GM12878 (cell line): ENCODE measurements around the gene MYO1E. TPM values are rescaled to one million over a fixed set of nuclear protein-coding genes. Genes with fewer than 3 reads are reported as not detected.

Source experiments
- ATAC-seq: fragments of 200-7000 bp; cut with Tn5 transposase; 3 replicates; pipeline ENCODE4 v1.9.1; 2020; ENCODE audit warnings: mild to moderate bottlenecking, moderate library complexity
- BruUV-seq: library from RNA; stranded (reverse); fragments of 400-500 nt; replicated peaks from 2 replicates; lab custom pipeline; 2021; lab: Mats Ljungman, UMichigan
- CTCF ChIA-PET: fragments of 300-600 bp; sonication (Branson Sonifier 250); formaldehyde crosslinking; extraction: SDS; loops from one replicate; lab custom pipeline; 2021; ENCODE audit warnings: inconsistent platforms; lab: Yijun Ruan, JAX
- POLR2A ChIA-PET: fragments of 350-600 bp; formaldehyde crosslinking; extraction: SDS; loops from one replicate; lab custom pipeline; 2021; ENCODE audit warnings: inconsistent platforms; lab: Charles Lee
- RAD21 ChIA-PET: fragments of 300-600 bp; sonication (Branson Sonifier 250); formaldehyde crosslinking; loops from one replicate; lab custom pipeline; 2023; ENCODE audit warnings: antibody characterized with exemption; ENCODE audit not compliant: unreplicated experiment; lab: Charles Lee
- SMC1A ChIA-PET: fragments of 300-600 bp; sonication (Branson Sonifier 250); formaldehyde crosslinking; loops from one replicate; lab custom pipeline; 2023; ENCODE audit not compliant: unreplicated experiment, uncharacterized antibody; lab: Charles Lee
- DNase-seq: peaks from one replicate; pipeline ENCODE4 v3.0.0-alpha.2; 2011; ENCODE audit warnings: low read depth, low spot score
- FAIRE-seq: peaks from 3 replicates; lab custom pipeline; 2011; peaks lifted over from hg19 to GRCh38; lab: Jason Lieb, UNC
- H2AFZ ChIP-seq: 2 replicates; pipeline ENCODE4 v1.6.0; 2011; ENCODE audit warnings: low read depth, low read length, control low read depth; ENCODE audit not compliant: control insufficient read depth
- H3K27ac ChIP-seq: 2 replicates; pipeline ENCODE4 v1.5.1; 2011; ENCODE audit warnings: control low read depth; ENCODE audit not compliant: control insufficient read depth, insufficient read depth
- H3K27me3 ChIP-seq, 2 experiments: replicated peaks in 1 of 2; 2 replicates each; pipeline versions ENCODE4 v1.6.0 to v1.6.1; 2011; ENCODE audit warnings: low read length in 1 of 2; ENCODE audit not compliant: control insufficient read depth in 2 of 2, insufficient read depth in 2 of 2
- H3K36me3 ChIP-seq, 2 experiments: 2 replicates each; pipeline ENCODE4 v1.5.1; 2011; ENCODE audit warnings: low read length in 1 of 2; ENCODE audit not compliant: control insufficient read depth in 2 of 2, insufficient read depth in 2 of 2
- H3K4me1 ChIP-seq: 2 replicates; pipeline ENCODE4 v1.6.1; 2011; ENCODE audit warnings: mild to moderate bottlenecking, low read length, moderate library complexity, mixed read lengths; ENCODE audit not compliant: control insufficient read depth, insufficient read depth
- H3K4me2 ChIP-seq: 2 replicates; pipeline ENCODE4 v1.6.0; 2011; ENCODE audit warnings: control low read depth; ENCODE audit not compliant: control insufficient read depth, insufficient read depth
- H3K4me3 ChIP-seq: fragments of 200-600 bp; sonication (generic); 2 replicates; pipeline ENCODE4 v1.5.1; 2016
- H3K79me2 ChIP-seq: 2 replicates; pipeline ENCODE4 v1.6.0; 2011; ENCODE audit warnings: low read length; ENCODE audit not compliant: control insufficient read depth, insufficient read depth
- H3K9ac ChIP-seq: 2 replicates; pipeline ENCODE4 v1.8.0; 2011; ENCODE audit warnings: low read length, control low read depth, mixed read lengths; ENCODE audit not compliant: control insufficient read depth, insufficient read depth
- H3K9me3 ChIP-seq: replicated peaks from 3 replicates; pipeline ENCODE4 v1.5.1; 2011; ENCODE audit warnings: mild to moderate bottlenecking, low read length; ENCODE audit not compliant: control insufficient read depth, insufficient read depth
- H4K20me1 ChIP-seq: 2 replicates; pipeline ENCODE4 v1.6.0; 2011; ENCODE audit not compliant: control insufficient read depth, insufficient read depth
- ASH2L ChIP-seq: fragments of 300-600, 200-600 bp; sonication (generic); IDR thresholded peaks from 2 replicates; pipeline ENCODE4 v1.6.1; 2017; ENCODE audit warnings: low read depth, mild to moderate bottlenecking, borderline replicate concordance
- CHD2 ChIP-seq: IDR thresholded peaks from 2 replicates; pipeline ENCODE4 v1.6.1; 2011; ENCODE audit warnings: low read depth, low read length, improper control_type of control experiment, borderline replicate concordance
- MTA2 ChIP-seq: fragments of 450-650 bp; IDR thresholded peaks from 2 replicates; pipeline ENCODE4 v1.6.1; 2016; ENCODE audit warnings: low read depth, mild to moderate bottlenecking, moderate library complexity
- MYB ChIP-seq: fragments of 150-350 bp; IDR thresholded peaks from 2 replicates; pipeline ENCODE4 v1.6.1; 2014; ENCODE audit warnings: mild to moderate bottlenecking, low read depth, low read length, borderline replicate concordance
- NFXL1 ChIP-seq: fragments of 450-650 bp; IDR thresholded peaks from 2 replicates; pipeline ENCODE4 v1.6.1; 2017; ENCODE audit warnings: antibody characterized with exemption, mild to moderate bottlenecking, borderline replicate concordance
- RB1 ChIP-seq: fragments of 450-650 bp; formaldehyde crosslinking; IDR thresholded peaks from 2 replicates; pipeline ENCODE4 v1.6.1; 2017; ENCODE audit warnings: mild to moderate bottlenecking, borderline replicate concordance
- RELA ChIP-seq: fragments of 450-650 bp; IDR thresholded peaks from 2 replicates; pipeline ENCODE4 v1.8.0; 2014; ENCODE audit warnings: borderline replicate concordance; ENCODE audit not compliant: partially characterized antibody
- ZNF274 ChIP-seq: IDR thresholded peaks from one replicate; pipeline ENCODE4 v1.8.0; 2011; ENCODE audit not compliant: insufficient read length, insufficient read depth
- ZNF384 ChIP-seq: IDR thresholded peaks from 2 replicates; pipeline ENCODE4 v1.6.1; 2012; ENCODE audit warnings: low read depth, mild to moderate bottlenecking, low read length, improper control_type of control experiment, borderline replicate concordance
- WGBS: methylation state at CpG from one replicate; pipeline ENCODE4 v1.1.6; 2016; ENCODE audit warnings: low lambda C conversion rate; ENCODE audit not compliant: insufficient replicate concordance, insufficient coverage; ENCODE audit errors: missing lambda C conversion rate; 5-methylcytosine and 5-hydroxymethylcytosine counted together
- in situ Hi-C: fragments of 300-500 bp; cut with MboI; formaldehyde crosslinking; loops from 9 replicates; pipeline ENCODE4 v1.14.3; 2018; ENCODE audit warnings: mixed read lengths
- intact Hi-C: fragments of 100-400 bp; cut with micrococcal nuclease; formaldehyde crosslinking; loops from one replicate; pipeline ENCODE4 v1.14.2; 2022; ENCODE audit not compliant: unreplicated experiment
- polyA plus RNA-seq, 11 experiments: library from polyadenylated mRNA; depleted of rRNA in 4 of 11; unstranded in 6 of 11; stranded (reverse) in 5 of 11; fragments of >200 nt; fragmentation: Nextera tagmentation in 4 of 11; fragmentation: Illumina TruSeq in 1 of 11; extraction: Ambion mirVana in 4 of 11; extraction: Trizol in 1 of 11; gene quantifications; 1 replicate in 1 of 11; 2 replicates in 10 of 11; pipeline versions ENCODE4 v1.2.1 to v1.2.3, GENCODE V29; 2011 to 2016; ENCODE audit warnings: inconsistent platforms in 2 of 11, missing spikeins in 2 of 11, low read depth in 1 of 11
- total RNA-seq, 4 experiments: library from RNA; depleted of rRNA in 3 of 4; stranded (reverse); fragments of >200 nt in 3 of 4; fragmentation: Illumina TruSeq in 1 of 4; extraction: Trizol in 1 of 4; gene quantifications; 2 replicates each; pipeline versions ENCODE4 v1.2.1 to v1.2.3, GENCODE V29; 2013 to 2021
- TF ChIP-seq, protein P1 (sequence below): IDR thresholded peaks from 2 replicates; pipeline ENCODE4 v1.6.1; 2012; ENCODE audit warnings: improper control_type of control experiment, low read depth, low read length; ENCODE audit not compliant: insufficient replicate concordance
- TF ChIP-seq, protein P2 (sequence below): fragments of 450-650 bp; IDR thresholded peaks from 2 replicates; pipeline ENCODE4 v1.6.1; 2017; ENCODE audit warnings: antibody characterized with exemption, mild to moderate bottlenecking, moderate library complexity
- TF ChIP-seq, protein P3 (sequence below): fragments of 450-650 bp; IDR thresholded peaks from 2 replicates; pipeline ENCODE4 v1.6.1; 2016; ENCODE audit warnings: mild to moderate bottlenecking

Gene MYO1E
- total and polyA plus RNA-seq, 10 of the 15 experiments (the other 5 are each of a cell fraction or from before 2014, with no cell fraction given), result 10.3 to 266 (median 64.9) TPM

DNA sequence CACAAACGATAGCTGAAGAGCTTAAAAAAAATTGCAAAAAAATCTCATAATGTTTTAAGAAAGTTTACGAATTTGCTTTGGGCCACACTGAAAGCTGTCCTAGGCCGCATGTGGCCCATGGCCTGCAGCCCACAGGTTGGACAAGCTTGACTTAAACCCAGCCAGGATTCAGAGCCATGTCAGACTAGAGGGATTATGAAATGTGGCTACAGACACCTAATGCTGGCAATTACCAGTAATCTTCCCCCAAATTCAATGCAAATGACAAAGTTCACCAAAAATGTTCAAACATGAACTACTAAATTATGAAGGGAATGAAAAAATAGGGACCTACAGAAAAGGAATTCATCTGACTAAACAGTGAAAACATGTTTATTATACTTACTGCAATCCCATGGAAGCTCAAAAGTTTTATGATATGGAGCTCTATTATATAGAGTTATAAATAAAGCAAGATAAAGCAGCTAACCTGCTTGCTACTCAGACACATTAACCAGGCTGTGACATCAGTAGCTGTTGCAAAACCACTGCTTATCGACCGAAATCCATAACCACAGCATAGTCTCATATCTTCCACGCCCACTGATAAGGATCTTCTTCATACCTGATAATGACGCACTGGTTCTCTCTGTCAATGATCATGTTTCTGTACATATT, 116.9 kb downstream of the MYO1E start:
- TSS peak; percentile 24 for BruUV-seq
- no peak overlapping the region for H3K4me2 ChIP-seq
- ATAC-seq (peak; percentile 69), FAIRE-seq (no peak), DNase-seq (no peak)
- H3K4me3 ChIP-seq, result no peak overlapping the region
- no peaks in the 10 kb centered on the region for H3K9me3 ChIP-seq
- H2AFZ ChIP-seq, result no peak overlapping the region
- 98% methylated on average over 7 of the region's 7 CpGs for WGBS
- ChIA-PET RAD21 (interaction anchor here (0.7 to 1.8 kb wide), 8 partner anchors 8 to 276 kb away, joined by 3 to 5 read pairs (median 3); no protein-coding TSS in a partner anchor), SMC1A (interaction anchor here (0.7 to 7.7 kb wide), 15 partner anchors 10 to 325 kb away, joined by 3 to 47 read pairs (median 5); no protein-coding TSS in a partner anchor), CTCF (interaction anchor here (0.7 to 3.0 kb wide), 6 partner anchors 9 to 396 kb away, joined by 3 to 19 read pairs (median 3); no protein-coding TSS in a partner anchor), POLR2A (interaction anchor here (1.2 to 1.7 kb wide), 3 partner anchors 11 to 44 kb away, joined by 3 to 4 read pairs (median 3); no protein-coding TSS in a partner anchor)
- peaks cover 16% of the 10 kb centered on the region for H3K4me1 ChIP-seq
- H3K27me3 ChIP-seq, result no peaks in the 10 kb centered on the region
- H3K9ac ChIP-seq, result no peak overlapping the region
- H3K79me2 ChIP-seq, result peaks cover 6% of the 10 kb centered on the region
- in situ Hi-C loops, result no loop called here
- peaks cover 0 to 41% of the 10 kb centered on the region in 2 experiments; a peak in 3 of 4 replicates for H3K36me3 ChIP-seq
- H3K27ac ChIP-seq, result no peak overlapping the region
- H4K20me1 ChIP-seq, result no peaks in the 10 kb centered on the region
- intact Hi-C loops, result no loop called here
- TF ChIP-seq RB1, result no peak
- no peak for TF ChIP-seq ZNF274
- TF ChIP-seq, protein P1, sequence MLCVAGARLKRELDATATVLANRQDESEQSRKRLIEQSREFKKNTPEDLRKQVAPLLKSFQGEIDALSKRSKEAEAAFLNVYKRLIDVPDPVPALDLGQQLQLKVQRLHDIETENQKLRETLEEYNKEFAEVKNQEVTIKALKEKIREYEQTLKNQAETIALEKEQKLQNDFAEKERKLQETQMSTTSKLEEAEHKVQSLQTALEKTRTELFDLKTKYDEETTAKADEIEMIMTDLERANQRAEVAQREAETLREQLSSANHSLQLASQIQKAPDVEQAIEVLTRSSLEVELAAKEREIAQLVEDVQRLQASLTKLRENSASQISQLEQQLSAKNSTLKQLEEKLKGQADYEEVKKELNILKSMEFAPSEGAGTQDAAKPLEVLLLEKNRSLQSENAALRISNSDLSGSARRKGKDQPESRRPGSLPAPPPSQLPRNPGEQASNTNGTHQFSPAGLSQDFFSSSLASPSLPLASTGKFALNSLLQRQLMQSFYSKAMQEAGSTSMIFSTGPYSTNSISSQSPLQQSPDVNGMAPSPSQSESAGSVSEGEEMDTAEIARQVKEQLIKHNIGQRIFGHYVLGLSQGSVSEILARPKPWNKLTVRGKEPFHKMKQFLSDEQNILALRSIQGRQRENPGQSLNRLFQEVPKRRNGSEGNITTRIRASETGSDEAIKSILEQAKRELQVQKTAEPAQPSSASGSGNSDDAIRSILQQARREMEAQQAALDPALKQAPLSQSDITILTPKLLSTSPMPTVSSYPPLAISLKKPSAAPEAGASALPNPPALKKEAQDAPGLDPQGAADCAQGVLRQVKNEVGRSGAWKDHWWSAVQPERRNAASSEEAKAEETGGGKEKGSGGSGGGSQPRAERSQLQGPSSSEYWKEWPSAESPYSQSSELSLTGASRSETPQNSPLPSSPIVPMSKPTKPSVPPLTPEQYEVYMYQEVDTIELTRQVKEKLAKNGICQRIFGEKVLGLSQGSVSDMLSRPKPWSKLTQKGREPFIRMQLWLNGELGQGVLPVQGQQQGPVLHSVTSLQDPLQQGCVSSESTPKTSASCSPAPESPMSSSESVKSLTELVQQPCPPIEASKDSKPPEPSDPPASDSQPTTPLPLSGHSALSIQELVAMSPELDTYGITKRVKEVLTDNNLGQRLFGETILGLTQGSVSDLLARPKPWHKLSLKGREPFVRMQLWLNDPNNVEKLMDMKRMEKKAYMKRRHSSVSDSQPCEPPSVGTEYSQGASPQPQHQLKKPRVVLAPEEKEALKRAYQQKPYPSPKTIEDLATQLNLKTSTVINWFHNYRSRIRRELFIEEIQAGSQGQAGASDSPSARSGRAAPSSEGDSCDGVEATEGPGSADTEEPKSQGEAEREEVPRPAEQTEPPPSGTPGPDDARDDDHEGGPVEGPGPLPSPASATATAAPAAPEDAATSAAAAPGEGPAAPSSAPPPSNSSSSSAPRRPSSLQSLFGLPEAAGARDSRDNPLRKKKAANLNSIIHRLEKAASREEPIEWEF, result peak; percentile 66
- no peak for TF ChIP-seq NFXL1
- TF ChIP-seq ZNF384, result no peak
- TF ChIP-seq, protein P2, sequence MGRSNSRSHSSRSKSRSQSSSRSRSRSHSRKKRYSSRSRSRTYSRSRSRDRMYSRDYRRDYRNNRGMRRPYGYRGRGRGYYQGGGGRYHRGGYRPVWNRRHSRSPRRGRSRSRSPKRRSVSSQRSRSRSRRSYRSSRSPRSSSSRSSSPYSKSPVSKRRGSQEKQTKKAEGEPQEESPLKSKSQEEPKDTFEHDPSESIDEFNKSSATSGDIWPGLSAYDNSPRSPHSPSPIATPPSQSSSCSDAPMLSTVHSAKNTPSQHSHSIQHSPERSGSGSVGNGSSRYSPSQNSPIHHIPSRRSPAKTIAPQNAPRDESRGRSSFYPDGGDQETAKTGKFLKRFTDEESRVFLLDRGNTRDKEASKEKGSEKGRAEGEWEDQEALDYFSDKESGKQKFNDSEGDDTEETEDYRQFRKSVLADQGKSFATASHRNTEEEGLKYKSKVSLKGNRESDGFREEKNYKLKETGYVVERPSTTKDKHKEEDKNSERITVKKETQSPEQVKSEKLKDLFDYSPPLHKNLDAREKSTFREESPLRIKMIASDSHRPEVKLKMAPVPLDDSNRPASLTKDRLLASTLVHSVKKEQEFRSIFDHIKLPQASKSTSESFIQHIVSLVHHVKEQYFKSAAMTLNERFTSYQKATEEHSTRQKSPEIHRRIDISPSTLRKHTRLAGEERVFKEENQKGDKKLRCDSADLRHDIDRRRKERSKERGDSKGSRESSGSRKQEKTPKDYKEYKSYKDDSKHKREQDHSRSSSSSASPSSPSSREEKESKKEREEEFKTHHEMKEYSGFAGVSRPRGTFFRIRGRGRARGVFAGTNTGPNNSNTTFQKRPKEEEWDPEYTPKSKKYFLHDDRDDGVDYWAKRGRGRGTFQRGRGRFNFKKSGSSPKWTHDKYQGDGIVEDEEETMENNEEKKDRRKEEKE, result no peak
- TF ChIP-seq MYB, result no peak
- peak; percentile 49; the same call in 1 of the 2 replicates for TF ChIP-seq CHD2
- TF ChIP-seq ASH2L, result no peak
- peak; percentile 75 for TF ChIP-seq MTA2
- TF ChIP-seq, protein P3, sequence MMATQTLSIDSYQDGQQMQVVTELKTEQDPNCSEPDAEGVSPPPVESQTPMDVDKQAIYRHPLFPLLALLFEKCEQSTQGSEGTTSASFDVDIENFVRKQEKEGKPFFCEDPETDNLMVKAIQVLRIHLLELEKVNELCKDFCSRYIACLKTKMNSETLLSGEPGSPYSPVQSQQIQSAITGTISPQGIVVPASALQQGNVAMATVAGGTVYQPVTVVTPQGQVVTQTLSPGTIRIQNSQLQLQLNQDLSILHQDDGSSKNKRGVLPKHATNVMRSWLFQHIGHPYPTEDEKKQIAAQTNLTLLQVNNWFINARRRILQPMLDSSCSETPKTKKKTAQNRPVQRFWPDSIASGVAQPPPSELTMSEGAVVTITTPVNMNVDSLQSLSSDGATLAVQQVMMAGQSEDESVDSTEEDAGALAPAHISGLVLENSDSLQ, result no peak
- TF ChIP-seq RELA, result no peak
